Activated T-helper 1 cell treated with Interleukin-2 at 50 U/mL for 16 hours (primary cell): ENCODE measurements around the gene HACD3.
"Not testable (repeated sequence)": the region's sequence is repeated elsewhere in the genome, so short reads cannot be mapped to it uniquely, and the experiment has no call there.

Experiments
- DNase-seq: peaks from one replicate; pipeline ENCODE4 v3.0.0-alpha.2; 2020; ENCODE audit warnings: low read depth

The HACD3 gene

GRCh38 chr15:65603134-65603533 lies 72.9 kb downstream of the HACD3 start:
- no peak for DNase-seq

GRCh38 chr15:65603559-65603958 lies 73.3 kb downstream of the HACD3 start:
- DNase-seq: no peak

GRCh38 chr15:65610871-65611718 lies 80.8 kb downstream of the HACD3 start, which contains the start of gene INTS14:
TSS of gene INTS14 (minus strand) at chr15:65611131. CDS start at chr15:65607380, 3,751 bp downstream.
- peak; percentile 83 for DNase-seq

GRCh38 chr15:65611888-65612615 lies 81.8 kb downstream of the HACD3 start:
- DNase-seq: no peak

GRCh38 chr15:65612616-65612946 lies 82.3 kb downstream of the HACD3 start:
- no peak for DNase-seq

GRCh38 chr15:65612949-65613744 lies 82.9 kb downstream of the HACD3 start:
- no peak for DNase-seq

GRCh38 chr15:65615887-65616286 lies 85.6 kb downstream of the HACD3 start:
- DNase-seq: not testable (repeated sequence)

- no peak for DNase-seq
Measured at GRCh38 chr15:65618560-65619109, 88.4 kb downstream of the HACD3 start.

- DNase-seq: no peak
Measured at GRCh38 chr15:65619626-65620290, 89.5 kb downstream of the HACD3 start.

- DNase-seq: no peak
Measured at GRCh38 chr15:65620833-65621232, 90.6 kb downstream of the HACD3 start.

- no peak for DNase-seq
Measured at GRCh38 chr15:65621638-65622037, 91.4 kb downstream of the HACD3 start, which contains the start of gene SLC24A1. TSS of gene SLC24A1 (plus strand) at chr15:65621938. CDS start at chr15:65624081, 2,143 bp downstream.

- no peak for DNase-seq
Measured at GRCh38 chr15:65623103-65623502, 92.8 kb downstream of the HACD3 start.

- no peak for DNase-seq
Measured at GRCh38 chr15:65626856-65627255, 96.6 kb downstream of the HACD3 start.
